Measurements from ENCODE around the gene TMEM183A.

TMEM183A gene

GRCh38 chr1:203065191-203065590, 58.0 kb downstream of the TMEM183A start:
- Histone ChIP-seq H3K36me3 (no peaks in the 10 kb centered on the region), H3K4me3 (ENCODE audit: low read depth, low read length) (no peak overlapping the region), H3K9me3 (no peaks in the 10 kb centered on the region), H3K4me1 (peaks cover 11% of the 10 kb centered on the region), H3K27me3 (no peaks in the 10 kb centered on the region)
- DNase-seq: no peak
- no peak for TF ChIP-seq CTCF (IDR thresholded peaks at IDR 0.05; ENCODE audit: low read depth, low read length)

- DNase-seq: no peak
- H3K4me3 ChIP-seq (ENCODE audit: low read depth, low read length): no peak overlapping the region
- no peaks in the 10 kb centered on the region for H3K36me3 ChIP-seq
- no peaks in the 10 kb centered on the region for H3K27me3 ChIP-seq
- TF ChIP-seq CTCF (IDR thresholded peaks at IDR 0.05; ENCODE audit: low read depth, low read length): no peak
- no peaks in the 10 kb centered on the region for H3K9me3 ChIP-seq
- H3K4me1 ChIP-seq: peaks cover 11% of the 10 kb centered on the region
Measured at GRCh38 chr1:203065986-203066385, 58.8 kb downstream of the TMEM183A start.

- no peaks in the 10 kb centered on the region for H3K36me3 ChIP-seq
- H3K4me1 ChIP-seq: peaks cover 11% of the 10 kb centered on the region
- no peaks in the 10 kb centered on the region for H3K27me3 ChIP-seq
- no peak overlapping the region for H3K4me3 ChIP-seq (ENCODE audit: low read depth, low read length)
- DNase-seq: no peak
- TF ChIP-seq CTCF (IDR thresholded peaks at IDR 0.05; ENCODE audit: low read depth, low read length): no peak
- H3K9me3 ChIP-seq: no peaks in the 10 kb centered on the region
Measured at GRCh38 chr1:203066965-203067364, 59.8 kb downstream of the TMEM183A start.

GRCh38 chr1:203069030-203069747, 62.0 kb downstream of the TMEM183A start:
- TF ChIP-seq CTCF (IDR thresholded peaks at IDR 0.05; ENCODE audit: low read depth, low read length): no peak
- peak; percentile 34 for DNase-seq
- Histone ChIP-seq H3K27me3 (no peaks in the 10 kb centered on the region), H3K4me1 (peaks cover under 1% of the 10 kb centered on the region; the same call in 1 of the 2 replicates), H3K4me3 (ENCODE audit: low read depth, low read length) (no peak overlapping the region), H3K9me3 (no peaks in the 10 kb centered on the region; the same call in 1 of the 2 replicates), H3K36me3 (no peaks in the 10 kb centered on the region)

GRCh38 chr1:203072002-203072602, 64.9 kb downstream of the TMEM183A start:
- no peaks in the 10 kb centered on the region for H3K36me3 ChIP-seq
- no peak overlapping the region for H3K4me3 ChIP-seq (ENCODE audit: low read depth, low read length)
- DNase-seq: no peak
- no peaks in the 10 kb centered on the region; the same call in 1 of the 2 replicates for H3K4me1 ChIP-seq
- no peaks in the 10 kb centered on the region for H3K27me3 ChIP-seq
- no peak for TF ChIP-seq CTCF (IDR thresholded peaks at IDR 0.05; ENCODE audit: low read depth, low read length)
- H3K9me3 ChIP-seq: no peaks in the 10 kb centered on the region; the same call in 1 of the 2 replicates

GRCh38 chr1:203072911-203073310, 65.7 kb downstream of the TMEM183A start:
- Histone ChIP-seq H3K36me3 (no peaks in the 10 kb centered on the region), H3K4me1 (no peaks in the 10 kb centered on the region; the same call in 1 of the 2 replicates), H3K27me3 (no peaks in the 10 kb centered on the region), H3K4me3 (ENCODE audit: low read depth, low read length) (no peak overlapping the region), H3K9me3 (no peaks in the 10 kb centered on the region; the same call in 1 of the 2 replicates)
- TF ChIP-seq CTCF (IDR thresholded peaks at IDR 0.05; ENCODE audit: low read depth, low read length): no peak
- no peak for DNase-seq
